ENCODE measurements around the gene PRCD.

Gene PRCD, protein sequence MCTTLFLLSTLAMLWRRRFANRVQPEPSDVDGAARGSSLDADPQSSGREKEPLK

DNA sequence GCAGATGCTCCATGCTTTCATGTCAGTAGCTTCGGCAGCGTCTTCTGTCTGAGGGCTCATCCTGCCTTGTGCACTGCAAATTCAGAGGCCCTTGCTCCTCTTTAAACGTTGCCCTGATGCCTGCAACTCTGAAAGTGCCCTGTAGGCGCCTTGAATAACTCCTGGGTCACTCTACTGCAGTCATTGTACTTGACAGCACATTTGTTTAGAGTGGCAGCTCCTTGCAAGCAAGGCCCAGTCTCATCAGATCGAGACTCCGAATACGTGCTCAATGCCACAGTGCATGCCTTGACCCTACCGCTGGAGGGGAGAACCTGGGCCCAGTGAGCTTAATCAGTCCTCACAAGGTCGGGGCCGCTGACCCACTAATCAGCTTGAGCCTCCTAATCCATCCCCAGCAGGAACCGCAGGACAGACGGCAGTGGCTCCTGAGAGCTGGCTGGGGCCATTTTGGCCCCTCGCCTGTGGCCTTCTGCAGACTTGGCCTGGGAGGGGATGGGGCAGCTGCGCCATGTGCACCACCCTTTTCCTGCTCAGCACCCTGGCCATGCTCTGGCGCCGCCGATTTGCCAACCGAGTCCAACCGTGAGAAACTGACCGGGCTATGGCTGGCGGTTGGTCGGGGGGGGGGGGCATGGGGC lies at the start of gene PRCD:
Gene PRCD (plus strand): TSS at position 414 of the 641 bp plus-strand sequence. CDS start 98 bp downstream, at position 512.
- no peak for DNase-seq (ENCODE audit: low spot score)

DNA sequence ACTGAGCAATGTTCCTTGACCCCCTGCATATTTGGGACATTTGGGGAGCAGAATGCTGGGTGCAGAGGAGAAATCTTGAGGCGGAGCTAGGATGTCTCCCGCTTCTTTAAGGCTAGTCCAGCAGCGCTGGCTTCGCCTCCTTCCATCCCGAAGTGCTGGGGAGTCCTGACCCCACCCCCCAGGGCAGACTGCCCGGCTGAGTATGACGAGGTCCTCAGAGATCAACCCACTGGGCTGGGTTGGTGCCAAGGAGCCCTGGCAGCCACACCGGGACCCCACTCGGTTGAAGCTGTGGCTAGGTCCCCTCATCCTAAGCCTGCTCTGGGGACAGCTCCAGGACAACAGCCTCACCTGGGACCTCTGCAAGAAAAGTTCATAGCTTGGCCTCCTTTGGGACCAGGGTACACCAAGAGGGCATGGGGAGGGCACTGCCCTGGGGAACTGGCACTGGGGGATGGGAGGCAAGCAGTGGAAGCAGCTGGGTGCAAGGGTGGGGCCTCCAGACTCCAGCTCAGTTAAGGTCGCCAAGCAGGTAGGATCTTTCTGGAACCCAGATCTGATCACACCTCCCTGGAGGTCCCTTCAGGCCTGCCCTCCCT lies 49.6 kb upstream of the PRCD start:
- no peak for DNase-seq (ENCODE audit: low spot score)

DNA sequence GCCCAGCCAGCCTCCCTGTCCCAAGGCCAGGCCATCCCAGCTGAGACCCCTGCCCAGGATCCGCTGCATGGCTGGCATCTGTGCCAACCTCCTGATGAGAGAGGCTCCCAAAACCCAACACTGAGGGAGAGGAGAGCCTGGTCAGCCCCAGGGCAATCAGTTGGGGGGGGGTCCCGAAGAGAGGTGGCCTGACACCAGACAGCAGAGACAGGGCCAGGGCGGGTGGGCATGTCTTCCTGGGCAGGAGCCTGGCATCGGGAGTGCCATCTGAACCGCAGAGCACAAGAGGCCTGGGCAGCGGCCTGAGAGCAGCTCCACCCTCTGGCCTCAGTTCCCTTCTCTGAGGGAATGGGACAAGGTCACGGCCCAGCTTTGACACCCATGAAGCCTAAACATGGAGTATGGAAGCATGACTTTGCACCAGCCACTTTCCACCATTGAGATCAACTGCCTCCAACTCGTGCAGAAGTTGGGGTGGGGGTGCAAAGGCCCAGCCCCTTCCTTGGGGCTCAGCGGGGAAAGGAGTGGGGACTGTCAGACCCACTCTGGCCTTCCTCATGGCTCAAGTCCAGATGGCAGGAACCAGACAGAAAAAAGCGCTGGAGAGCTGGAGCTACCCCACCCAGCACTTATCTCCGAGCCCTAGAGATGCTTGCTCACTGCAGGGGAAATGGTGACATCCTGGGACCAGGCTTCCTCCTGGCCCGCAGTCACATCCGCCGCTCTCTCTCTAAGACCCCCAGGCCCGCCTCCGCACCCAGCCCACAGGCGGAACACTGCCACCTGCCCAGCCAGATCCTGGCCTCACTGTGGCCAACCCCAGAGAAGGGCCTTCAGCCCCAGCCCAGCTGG lies 48.3 kb upstream of the PRCD start:
- no peak for DNase-seq (ENCODE audit: low spot score)

DNA sequence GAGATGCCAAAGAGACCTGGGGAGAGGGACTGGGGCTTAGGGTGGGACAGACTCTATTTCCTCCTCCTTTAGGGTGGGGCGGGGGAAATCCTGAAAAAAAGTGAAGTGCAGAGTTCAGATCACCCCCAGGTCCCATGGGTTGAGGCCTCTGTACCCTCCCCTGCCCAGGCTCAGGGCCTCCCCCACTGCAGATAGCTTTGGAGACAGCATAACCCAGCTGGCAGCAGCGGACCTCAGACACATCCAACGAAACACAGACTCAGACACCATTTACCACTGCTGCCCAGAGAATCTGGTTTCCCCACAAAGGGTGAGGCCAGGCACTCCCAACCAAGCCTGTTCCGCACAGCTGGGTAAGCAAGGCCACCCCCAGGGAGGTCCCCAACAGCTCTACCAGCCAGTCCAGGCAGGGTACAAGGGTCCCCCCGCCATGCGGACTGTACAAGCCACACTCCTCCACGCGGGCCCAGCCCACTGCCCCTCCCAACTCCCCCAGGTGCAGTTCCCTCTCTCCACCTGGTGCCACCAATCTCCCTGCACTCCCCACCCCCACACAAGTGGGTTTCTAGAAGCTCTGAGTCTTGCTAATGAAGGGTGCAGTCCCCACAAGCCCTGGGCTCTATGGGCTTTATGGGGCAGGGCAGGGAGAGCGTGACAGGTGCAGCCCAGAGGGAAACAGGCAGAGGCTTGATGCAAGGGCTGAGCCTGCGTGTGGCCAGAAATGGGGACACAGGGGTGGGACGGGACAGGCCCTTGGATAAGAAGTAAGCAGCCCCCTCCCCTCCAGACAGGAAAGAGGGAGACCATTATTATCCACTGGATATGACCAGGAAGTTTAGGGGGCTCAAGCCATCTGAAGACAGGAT lies 47.5 kb upstream of the PRCD start:
- DNase-seq (ENCODE audit: low spot score): no peak

DNA sequence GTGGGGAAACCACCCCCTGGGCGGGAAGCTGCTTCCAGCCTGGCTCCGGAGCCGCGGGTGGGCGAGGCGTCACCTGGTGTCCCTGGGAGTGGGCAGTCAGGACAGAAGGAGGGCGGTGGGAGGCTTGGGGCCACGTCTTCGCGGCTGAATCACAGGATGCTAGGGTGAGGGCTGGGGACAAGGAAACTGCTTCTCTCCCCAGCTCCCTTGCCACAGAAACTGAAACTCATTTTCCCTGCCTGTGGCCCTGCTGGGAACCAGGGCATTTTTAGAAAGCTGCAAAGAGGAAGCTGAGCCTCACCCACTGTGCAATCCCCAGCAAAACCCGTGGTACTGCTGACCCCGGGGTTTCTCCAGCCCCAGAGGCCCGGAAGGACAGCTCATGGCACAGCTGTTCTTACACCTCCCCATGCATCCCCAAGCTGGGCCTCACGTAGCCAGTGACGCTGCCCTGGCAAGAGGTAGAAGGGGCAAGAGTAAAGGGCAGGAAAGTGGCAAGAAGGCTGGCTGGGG lies 46.8 kb upstream of the PRCD start:
- no peak for DNase-seq (ENCODE audit: low spot score)

DNA sequence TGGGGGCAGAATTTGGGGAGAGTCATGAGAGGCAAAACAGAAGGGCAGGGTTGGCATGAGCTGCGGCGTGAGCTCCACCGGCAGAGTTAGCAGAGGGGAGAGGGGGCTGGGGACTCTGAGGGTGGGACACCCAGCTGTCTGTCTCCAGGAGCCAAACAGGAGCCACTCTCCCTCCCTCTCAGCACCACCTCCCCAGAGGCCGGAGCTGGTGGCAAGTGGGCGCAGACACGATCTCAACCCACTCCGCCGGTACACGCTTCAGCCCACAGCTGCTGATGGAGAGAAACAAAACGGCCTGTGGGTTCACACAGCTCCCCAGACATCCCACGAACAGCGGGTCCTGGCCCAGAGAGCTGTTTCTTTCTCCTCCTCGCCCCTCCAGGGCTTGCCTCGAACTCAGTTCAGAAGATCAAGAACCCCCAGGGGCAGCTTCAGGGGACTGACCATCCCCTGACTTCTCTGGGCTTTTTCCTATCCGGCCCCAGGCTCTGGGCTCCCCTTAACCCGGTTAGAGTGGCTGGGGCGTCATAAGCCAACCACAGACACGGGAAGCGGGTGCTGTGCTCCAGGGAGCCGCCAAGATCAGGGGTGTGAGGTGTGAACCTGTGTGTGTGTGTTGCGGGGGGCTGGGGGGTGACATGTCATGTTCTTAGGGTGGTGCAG lies 46.2 kb upstream of the PRCD start:
- no peak for DNase-seq (ENCODE audit: low spot score)

DNA sequence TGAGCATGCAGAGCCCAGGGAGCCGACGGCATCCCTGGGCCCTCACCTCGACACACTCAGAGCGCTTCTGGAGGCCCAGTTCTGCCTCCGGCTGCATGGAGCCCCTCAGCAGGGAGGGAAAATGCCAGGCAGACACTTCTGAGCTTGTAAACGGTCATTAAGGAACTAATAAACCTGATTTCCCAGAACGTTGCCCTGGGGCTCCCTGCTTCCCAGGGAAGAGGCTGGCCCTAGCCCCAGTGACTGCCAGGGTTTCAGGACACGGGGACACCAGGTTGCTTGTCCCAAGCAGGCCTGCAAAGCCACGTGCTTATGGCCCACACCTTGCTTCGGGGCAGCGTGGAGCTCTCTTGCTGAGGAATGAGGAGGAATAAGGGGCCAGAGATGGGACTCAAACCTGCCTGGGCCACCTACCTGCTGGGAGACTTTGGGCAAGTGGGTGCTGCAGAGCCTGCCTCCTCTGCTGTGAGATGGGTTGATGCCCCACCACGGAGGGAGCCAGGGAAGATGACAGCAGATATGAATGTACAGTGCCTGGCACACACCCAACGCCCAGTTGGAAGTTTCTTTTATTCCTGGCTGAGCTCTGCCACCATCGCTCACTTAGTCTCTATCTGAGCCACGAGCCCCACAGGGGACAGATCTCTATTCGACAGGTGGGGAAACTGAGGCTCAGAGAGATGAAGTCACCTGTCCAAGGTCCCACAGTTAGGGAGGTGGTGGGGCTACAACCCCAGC lies 44.0 kb upstream of the PRCD start:
- DNase-seq (ENCODE audit: low spot score): no peak

DNA sequence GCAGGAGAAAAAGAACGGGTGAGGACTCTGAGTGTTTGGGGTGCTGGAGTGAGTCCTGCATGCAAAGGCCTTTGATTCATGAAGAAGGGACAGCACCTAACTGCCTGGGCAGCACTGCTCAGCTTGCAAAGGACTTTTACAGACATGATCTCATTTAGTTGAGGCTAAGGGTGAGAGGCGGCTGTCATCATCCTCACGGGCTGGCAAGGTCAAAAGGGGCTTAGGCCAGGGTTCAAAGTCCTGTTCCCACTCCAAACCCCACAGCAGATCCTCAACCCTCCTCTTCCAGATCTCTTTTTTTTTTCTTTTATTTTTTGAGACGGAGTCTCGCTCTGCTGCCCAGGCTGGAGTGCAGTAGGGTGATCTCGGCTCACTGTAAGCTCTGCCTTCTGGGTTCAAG lies 43.4 kb upstream of the PRCD start:
- no peak for DNase-seq (ENCODE audit: low spot score)

DNA sequence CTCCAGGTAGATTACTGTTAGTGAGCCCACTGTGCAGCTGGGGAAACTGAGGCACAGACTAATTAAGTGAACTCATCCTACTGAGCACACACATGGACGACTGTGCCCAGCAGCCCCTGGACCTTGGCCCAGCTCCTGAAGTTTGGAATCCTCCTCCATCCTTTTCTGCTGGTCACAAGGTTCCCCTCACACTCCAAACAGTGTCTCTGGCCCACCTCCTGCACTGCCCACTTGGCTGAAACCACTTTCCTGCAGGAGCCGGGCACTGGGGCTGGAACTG lies 42.2 kb upstream of the PRCD start:
- no peak for DNase-seq (ENCODE audit: low spot score)

DNA sequence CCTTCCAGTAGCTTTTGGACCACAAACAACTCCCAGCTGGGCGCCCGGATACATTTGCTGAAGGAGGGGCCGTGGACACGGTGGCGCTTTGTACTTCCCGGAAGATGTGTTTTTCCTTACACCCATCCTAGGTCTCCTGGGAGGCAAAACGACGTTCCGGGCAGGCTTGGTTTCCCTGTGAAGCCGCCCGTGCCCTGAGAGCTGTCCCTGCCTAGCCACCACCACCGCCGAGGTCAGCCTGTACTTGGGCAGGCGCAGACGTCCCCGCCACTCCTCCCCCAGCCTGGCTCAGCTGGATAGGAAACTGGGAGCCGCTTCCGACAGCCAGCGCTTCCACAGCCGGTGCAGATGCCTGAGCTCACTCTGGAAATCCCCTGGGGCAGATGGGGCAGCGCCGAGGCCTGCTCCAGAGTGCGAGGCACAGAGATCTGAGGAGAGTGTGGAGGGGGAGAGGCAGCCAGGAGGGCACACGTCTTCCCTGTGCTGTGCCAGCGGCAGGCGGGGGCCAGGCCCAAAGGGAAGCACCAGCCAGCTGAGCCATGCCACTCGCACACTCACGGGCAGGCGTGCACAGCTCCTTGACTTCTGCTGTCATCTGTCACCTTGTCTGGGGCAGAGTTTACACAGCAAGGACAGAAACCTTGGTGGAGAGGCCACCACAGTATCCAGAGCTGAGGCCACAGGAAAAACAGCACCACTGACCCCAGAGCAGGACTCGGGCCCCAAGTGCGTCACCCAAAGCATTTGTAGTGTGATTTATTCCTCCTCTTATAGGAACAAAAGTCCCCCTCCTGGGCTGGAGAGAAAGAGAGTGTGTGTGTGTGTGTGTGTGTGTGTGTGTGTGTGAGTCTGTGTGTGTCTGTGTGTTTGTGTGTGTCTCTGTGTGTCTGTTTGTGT lies 41.6 kb upstream of the PRCD start:
- DNase-seq (ENCODE audit: low spot score): no peak

DNA sequence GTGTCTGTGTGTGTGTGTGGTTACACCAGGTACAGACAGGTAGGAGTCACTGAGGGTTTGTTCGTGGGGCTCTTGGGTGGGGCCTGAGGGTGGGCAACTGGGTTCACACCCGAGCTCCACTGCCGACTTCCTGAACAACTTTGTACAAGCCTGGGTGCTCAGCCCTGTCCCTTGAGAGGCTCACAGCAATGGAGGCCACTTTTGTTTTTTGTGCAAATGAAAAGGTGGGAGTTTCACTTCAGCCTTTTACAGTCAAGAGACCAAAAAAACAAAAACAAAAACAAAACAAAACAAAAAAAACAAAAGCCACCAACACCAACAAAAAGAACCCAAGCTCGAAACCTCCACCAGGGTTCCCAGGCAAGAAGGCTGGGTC lies 41.0 kb upstream of the PRCD start:
- DNase-seq (ENCODE audit: low spot score): no peak

DNA sequence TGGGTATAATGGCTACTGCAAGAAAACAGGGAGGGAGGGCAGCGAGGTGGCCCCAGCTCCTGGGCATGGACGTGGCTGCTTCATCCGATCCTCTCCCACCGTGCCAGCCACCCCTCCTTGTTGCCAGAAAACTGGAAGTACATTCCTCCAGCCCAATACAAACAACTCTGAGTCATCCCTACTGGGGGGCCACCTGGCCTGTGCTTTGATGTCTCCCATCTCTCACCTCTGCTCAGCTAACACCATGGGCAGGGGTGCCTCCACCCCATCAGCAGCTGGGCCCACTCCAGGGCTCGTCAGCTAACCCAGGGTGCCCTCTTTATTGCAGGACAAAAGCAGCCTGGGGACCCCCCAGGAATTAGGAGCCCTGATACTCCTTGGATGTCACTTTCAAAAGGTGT lies 40.6 kb upstream of the PRCD start:
- DNase-seq (ENCODE audit: low spot score): no peak

DNA sequence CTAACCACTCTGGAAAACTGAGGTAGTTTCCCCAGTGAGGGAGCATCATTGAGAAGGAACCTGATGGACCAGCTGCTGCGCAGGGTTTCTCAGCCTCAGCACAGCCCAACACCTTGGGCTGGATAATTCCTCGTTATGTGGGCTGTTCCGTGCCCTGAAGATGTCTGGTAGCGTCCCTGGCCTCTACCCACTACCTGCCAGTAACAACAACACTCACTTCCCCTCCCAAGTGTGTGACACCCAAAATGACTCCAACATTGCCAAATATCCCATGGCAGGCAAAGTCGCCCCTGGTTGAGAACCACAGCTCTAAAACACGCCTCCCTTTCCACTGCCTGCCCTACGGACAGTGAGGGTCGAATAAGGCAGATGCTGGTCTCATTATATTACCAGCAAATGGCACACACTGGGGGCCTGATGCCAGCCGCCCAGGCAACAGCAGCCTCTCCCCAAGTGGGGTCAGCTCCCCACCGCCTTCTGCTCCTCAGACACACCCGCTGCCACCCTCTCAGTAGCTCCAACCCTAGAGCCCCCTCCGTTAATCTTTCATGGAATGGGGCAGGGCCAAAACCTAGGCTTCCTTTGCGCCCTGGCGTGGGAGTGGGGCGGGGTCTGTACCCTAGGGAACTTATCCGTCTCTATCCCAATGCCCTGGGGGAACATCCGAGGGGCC lies 39.6 kb upstream of the PRCD start:
- DNase-seq (ENCODE audit: low spot score): no peak

DNA sequence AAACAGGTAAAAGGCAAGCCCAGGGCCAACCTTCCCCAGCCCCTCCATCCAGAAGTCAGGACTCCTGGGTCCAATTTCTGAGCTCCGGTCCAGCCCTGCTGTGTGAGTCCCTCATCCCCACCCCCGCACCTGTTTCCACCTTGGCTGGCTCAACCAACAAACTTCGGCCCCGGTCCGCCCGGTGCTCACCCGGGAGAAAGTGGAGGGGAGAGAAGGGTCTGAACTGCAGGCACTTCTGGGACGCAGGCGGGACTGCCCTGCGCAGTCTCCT lies 39.2 kb upstream of the PRCD start:
- no peak for DNase-seq (ENCODE audit: low spot score)

DNA sequence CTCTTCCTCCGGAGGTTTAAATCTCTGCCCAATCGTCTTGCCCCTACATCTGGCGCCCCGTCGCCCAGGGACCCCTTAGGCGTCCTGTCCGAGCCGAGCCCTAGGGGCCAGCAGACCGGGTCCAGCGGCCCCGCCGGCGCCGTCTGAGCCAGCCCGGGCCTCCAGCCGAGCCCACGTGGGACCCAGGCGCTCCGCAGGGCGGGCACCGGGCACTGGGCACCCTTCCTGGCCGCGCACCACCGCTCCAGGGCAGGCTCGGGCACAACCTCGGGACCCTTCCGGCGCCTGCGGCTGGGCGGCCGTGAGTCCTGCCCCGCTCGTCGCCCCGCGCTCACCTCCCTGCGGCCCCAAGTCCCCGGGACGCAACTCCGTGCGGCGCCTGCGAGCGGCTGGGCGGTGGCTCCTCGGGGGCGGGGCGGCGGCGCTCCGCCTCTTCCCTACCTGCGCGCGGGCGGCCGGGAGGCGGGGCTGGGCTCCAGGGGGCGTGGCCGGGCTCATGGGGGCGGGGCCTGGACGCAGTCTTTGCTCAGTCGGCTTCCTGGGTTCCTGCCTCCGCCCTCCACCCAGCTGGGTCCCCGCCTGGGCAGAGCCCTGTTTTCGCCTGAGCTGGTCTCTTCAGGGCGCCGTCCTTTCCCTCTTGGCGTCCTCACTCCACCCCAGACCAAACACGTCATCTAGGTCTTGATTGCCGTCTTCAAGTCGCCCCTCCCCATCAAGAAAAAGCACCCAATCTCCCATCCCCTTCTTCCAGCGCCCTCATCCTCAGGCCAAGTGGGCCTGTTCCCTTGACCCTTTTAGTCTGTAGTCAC lies 38.6 kb upstream of the PRCD start, which contains the start of gene RHBDF2:
Gene RHBDF2 (minus strand): TSS at position 406 of the 809 bp plus-strand sequence. CDS start 19,899 bp downstream, outside the sequence.
- DNase-seq (ENCODE audit: low spot score): peak; percentile 91

DNA sequence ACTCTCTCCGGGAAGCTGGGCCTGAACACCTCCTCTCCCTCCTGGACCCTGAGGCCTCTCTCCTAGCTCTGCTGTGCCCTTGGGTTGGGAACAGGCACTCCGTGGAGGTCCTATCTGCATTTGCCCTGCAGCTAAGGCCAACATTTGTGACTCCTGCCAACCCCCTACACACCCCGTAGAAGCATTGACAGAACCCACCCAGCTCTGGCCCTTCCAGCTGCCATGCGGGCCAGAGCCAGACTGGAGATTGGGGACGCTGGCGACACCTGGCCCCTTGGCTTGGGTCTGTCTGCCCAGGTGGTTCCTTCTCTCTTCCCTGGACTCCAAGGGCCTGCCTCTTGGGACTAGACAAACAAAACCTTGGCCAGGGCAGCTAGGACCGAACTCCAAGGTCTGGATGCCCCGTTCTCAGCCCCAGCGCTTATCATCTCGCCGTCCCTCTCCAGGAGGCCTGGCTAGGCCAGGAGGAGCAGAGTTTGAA lies 38.0 kb upstream of the PRCD start:
- no peak for DNase-seq (ENCODE audit: low spot score)

DNA sequence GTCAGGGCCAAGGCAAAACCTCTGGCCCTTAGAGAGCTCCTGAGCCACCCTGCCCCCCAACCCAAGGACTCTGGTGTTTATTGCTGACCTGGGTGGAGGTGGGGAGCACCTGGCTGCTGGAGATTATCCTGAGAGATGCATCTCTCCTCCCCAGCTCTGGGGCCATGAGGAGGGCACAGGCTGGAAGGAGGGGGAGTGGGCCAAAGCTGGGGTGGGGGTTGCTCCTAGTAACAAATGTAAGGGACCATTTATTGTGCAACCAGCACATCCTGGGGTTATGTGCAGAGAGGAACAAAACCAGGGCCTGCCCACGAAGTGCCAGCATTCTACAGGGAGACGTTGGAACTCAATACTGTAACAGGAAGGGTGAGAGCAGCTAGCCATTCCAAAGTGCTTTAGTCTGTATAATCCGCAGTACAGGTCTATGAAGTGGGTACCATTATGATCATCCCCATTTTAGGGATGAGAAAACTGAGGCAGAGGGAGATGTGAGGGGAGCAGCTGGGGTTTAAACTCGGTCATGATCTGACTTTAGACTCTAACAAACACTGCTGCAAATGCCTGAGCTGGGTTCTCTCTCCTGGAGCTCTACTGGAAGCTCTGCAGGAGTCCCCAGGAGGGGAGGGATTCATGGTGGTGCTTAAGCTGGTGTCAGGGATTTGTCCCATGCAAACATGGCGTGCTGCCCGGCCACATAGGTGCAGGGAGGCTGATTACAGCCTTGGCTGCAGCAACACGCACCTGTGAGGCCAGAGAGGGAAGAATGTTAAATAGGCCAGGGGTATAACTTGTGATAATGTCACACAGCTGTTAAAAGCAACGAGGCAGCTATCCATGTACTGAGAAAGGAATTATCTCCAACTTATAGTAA lies 37.3 kb upstream of the PRCD start:
- no peak for DNase-seq (ENCODE audit: low spot score)
